GM12891 (cell line): ENCODE results near the gene SLC25A6.
A peak's percentile ranks its signal among the peaks of the same experiment; 100 is the strongest.
"Not testable (repeated sequence)": the region's sequence is repeated elsewhere in the genome, so short reads cannot be mapped to it uniquely, and the experiment has no call there.

Experiments
- DNase-seq: peaks from one replicate; pipeline ENCODE4 v3.0.0; 2011; ENCODE audit warnings: low spot score; ENCODE audit not compliant: insufficient read length
- FAIRE-seq: peaks from 2 replicates; lab custom pipeline; 2011; peaks lifted over from hg19 to GRCh38; lab: Jason Lieb, UNC
- PAX5 ChIP-seq: IDR thresholded peaks from 2 replicates; pipeline ENCODE4 v1.6.1; 2011; ENCODE audit warnings: low read length, moderate library complexity, mild to moderate bottlenecking; ENCODE audit not compliant: insufficient read depth, severe bottlenecking
- POLR2A ChIP-seq: IDR thresholded peaks from 2 replicates; pipeline ENCODE4 v1.6.1; 2011; ENCODE audit warnings: low read depth, low read length, control low read depth
- POLR2AphosphoS5 ChIP-seq: IDR thresholded peaks from 2 replicates; pipeline ENCODE4 v1.6.1; 2011; ENCODE audit warnings: low read depth, low read length, control low read depth
- POU2F2 ChIP-seq: IDR thresholded peaks from 2 replicates; pipeline ENCODE4 v1.6.1; 2011; ENCODE audit warnings: low read depth, mild to moderate bottlenecking, control low read depth, low read length, moderate library complexity
- SPI1 ChIP-seq: IDR thresholded peaks from 2 replicates; pipeline ENCODE4 v1.6.1; 2011; ENCODE audit warnings: low read depth, low read length, control low read depth
- TAF1 ChIP-seq: IDR thresholded peaks from 2 replicates; pipeline ENCODE4 v1.6.1; 2011; ENCODE audit warnings: low read depth, low read length, control low read depth

SLC25A6 gene

DNA sequence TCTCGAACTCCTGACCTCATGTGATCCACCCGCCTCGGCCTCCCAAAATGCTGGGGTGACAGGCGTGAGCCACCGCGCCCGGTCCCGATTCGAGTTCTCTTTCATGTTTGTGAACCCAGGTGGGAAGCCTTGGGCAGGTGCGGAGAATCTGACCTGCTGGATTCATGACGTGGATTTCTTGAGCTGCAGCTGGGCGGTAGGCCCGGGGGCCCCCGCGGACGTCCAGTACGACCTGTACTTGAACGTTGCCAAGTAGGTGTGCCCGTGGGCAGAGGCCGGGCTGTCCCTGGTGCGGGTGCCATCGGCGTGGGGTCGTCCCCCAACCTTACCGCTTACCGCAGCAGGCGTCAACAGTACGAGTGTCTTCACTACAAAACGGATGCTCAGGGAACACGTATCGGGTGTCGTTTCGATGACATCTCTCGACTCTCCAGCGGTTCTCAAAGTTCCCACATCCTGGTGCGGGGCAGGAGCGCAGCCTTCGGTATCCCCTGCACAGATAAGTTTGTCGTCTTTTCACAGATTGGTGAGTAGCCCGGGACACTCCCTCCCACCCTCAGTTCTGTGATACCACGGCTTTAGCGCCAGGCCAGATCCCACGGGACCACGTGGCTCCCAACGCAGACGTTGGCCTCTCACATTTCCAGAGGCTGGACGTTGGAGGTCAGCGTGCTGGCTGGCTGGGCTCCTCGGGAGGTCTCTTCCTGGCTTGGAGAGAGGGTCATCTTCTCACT lies 39.8 kb downstream of the SLC25A6 start:
- TF ChIP-seq PAX5 (no peak), POU2F2 (no peak), TAF1 (no peak), POLR2A (no peak), POLR2AphosphoS5 (no peak), SPI1 (no peak)
- no peak for DNase-seq
- FAIRE-seq: no peak

DNA sequence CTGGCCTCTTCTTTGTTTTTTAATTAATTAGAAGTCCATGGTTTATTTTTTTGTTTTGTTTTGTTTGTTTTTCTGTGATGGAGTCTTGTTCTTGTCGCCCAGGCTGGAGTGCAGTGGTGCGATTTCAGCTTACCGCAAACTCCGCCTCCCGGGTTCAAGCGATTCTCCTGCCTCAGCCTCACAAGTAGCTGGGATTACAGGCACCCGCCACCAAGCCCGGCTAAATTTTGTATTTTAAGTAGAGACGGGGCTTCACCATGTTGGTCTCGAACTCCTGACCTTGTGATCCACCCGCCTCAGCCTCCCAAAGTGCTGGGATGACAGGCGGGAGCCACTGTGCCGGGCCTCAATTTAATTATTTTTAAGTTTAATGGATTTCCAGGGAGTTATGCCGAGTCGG lies 42.3 kb downstream of the SLC25A6 start:
- not testable (repeated sequence) for DNase-seq, FAIRE-seq

DNA sequence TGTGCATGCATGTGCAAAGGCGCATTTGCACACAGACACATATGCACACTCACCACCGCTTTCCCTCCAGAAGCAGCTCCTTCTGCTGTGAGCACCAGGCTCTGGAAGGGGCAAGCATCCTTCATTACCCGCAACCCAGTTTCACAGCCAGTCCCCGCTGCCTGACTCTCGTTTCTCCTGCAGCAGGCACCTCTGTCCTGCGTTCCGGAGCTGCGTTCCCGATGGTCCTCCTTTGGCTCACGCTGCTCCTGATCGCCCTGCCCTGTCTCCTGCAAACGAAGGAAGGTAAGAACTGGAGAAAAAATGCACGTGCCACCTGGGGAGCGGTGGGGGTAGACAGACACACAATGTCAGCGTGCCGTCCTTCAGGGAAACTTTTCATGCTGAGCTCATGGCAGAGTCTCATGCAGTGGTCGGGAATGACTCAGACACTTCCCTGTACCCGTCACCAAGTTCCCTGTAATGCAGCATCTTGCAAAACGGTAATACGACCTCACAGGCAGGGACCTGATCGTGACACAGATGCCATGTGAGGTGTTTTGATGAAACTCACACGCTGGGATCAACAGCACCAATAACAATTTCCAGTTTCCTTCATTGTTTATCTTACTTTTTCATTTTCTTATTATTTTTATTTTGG lies 50.2 kb downstream of the SLC25A6 start:
- FAIRE-seq (no peak), DNase-seq (no peak)
- no peak for TF ChIP-seq PAX5

DNA sequence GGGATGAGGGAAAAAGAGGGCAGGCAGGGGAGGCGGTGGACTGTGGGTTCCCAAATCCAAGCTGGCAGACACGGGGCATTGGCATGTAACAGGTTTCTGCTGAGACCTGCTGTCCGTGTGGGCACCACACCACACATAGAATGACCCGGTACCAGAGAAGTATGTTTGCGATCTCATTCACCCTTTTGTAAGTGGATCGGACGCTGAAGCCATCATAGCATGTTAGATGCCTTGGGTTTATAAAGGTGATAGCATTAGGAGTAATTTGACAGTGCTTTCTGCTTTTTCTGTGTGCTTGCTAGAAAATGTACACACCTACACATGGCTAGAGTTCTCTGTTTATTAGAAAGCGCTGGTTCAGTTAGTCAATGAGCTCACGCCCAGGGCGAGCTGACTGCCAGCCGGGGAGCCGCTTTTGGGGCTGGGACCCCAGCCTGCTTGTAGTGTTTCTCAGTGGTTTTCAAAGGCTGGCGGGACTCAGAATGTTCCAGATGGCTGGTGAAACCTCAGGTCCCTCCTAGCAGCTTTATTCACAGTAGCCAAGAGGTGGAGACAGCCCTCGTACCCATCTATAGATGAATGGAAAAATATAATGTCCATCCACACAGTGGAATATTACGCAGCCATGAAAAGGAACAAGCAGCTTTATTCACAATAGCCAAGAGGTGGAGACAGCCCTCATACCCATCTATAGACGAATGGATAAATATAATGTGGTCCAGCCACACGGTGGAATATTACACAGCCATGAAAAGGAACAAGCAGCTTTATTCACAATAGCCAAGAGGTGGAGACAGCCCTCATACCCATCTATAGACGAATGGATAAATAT lies 54.7 kb downstream of the SLC25A6 start:
- FAIRE-seq (peak; percentile 70), DNase-seq (no peak)
- TF ChIP-seq PAX5: no peak
- no peak for TF ChIP-seq POLR2A
- no peak for TF ChIP-seq SPI1
- TF ChIP-seq POLR2AphosphoS5: no peak
- no peak for TF ChIP-seq POU2F2
- no peak for TF ChIP-seq TAF1

DNA sequence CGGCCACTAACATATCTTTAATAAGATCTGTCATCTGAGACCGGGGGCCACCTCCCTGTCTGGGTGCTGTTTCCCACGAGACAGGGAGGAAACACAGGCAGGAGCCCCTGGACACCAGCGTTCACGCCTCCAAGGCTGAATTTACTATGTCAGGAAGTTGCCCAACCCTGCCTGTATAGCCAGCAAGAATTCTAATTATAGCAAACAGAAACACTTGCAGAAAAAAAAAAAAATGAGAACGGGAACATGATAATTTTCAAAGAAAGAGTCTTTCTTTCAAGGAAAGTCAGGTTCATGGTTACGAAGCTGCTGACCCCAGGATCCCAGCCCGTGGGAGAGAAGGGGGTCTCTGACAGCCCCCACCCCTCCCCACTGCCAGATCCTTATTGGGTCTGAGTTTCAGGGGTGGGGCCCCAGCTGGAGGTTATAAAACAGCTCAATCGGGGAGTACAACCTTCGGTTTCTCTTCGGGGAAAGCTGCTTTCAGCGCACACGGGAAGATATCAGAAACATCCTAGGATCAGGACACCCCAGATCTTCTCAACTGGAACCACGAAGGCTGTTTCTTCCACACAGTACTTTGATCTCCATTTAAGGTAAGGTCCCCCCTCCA lies 55.5 kb downstream of the SLC25A6 start, which contains the start of gene IL3RA:
TSS of gene IL3RA (plus strand) at position 455 of the 613 bp plus-strand sequence. CDS start 4,981 bp downstream, outside the sequence.
- no peak for FAIRE-seq
- TF ChIP-seq POLR2AphosphoS5 (peak; percentile 63), POLR2A (peak; percentile 52; the same call in 1 of the 2 replicates), TAF1 (peak; percentile 42; the same call in 1 of the 2 replicates), SPI1 (no peak)
- DNase-seq: no peak
